CD4-positive, alpha-beta T cell treated with Interleukin-10 for 1 hour (primary cell): ENCODE measurements around the gene SLITRK5.

Experiments
- DNase-seq: peaks from one replicate; pipeline ENCODE4 v3.0.0-alpha.2; 2020

SLITRK5 gene, protein sequence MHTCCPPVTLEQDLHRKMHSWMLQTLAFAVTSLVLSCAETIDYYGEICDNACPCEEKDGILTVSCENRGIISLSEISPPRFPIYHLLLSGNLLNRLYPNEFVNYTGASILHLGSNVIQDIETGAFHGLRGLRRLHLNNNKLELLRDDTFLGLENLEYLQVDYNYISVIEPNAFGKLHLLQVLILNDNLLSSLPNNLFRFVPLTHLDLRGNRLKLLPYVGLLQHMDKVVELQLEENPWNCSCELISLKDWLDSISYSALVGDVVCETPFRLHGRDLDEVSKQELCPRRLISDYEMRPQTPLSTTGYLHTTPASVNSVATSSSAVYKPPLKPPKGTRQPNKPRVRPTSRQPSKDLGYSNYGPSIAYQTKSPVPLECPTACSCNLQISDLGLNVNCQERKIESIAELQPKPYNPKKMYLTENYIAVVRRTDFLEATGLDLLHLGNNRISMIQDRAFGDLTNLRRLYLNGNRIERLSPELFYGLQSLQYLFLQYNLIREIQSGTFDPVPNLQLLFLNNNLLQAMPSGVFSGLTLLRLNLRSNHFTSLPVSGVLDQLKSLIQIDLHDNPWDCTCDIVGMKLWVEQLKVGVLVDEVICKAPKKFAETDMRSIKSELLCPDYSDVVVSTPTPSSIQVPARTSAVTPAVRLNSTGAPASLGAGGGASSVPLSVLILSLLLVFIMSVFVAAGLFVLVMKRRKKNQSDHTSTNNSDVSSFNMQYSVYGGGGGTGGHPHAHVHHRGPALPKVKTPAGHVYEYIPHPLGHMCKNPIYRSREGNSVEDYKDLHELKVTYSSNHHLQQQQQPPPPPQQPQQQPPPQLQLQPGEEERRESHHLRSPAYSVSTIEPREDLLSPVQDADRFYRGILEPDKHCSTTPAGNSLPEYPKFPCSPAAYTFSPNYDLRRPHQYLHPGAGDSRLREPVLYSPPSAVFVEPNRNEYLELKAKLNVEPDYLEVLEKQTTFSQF

DNA sequence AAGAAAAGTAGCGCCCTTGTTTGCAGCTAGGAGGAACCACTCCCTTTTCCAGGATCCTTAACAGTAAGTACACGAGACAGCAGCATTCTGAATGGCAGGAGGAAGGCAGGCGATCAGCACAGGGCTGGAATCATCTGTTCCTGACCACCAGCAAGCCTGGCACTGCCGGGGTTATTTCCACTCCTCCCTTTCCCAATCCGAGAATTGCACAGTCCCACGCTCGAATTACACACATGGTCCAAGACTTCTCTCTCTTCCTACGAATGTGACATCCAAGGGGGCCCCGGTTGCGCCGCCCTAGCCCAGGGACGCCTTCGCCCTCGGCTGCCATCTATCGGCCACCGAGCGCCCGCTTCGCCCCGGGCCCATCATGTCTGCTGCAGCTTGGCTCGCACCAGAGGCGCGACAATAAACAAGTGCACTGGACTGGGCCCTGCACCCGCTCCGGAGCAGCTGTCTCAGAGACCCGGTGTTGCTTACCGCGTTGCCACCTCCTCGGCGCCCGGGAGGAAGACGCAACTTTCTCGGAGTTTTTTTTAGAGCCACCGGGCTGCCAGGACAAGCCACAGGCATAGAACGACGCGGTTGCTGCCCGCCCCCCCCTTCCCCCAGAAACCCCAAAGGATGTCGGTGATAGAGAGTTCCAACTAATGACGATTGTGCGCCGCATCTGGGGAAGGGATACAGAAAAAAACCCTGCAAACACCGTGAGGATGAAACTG is at the start of gene SLITRK5:
SLITRK5 (plus strand) TSS at position 341 of the 722 bp plus-strand sequence. CDS start 4,018 bp downstream, outside the sequence.
- peak; percentile 39 for DNase-seq

DNA sequence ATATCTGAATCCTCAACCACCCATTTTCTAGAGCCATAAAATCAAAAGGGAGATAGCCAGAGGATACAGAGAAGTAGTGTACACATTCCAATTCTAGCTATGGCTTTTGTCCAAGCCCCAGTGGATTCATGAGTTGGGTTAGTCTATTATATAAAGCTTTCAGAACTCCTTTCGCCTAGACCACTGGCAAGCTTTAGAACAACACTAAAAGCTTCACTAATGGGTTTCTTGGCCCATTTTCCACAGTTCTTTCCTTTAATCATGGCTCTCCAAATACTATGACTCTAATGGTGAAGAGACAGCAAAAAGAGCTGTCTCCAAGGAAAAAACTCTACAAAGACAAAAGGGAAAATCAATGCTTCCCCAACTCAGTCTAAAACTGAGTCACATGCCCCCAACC is 48.2 kb upstream of the SLITRK5 start:
- no peak for DNase-seq

DNA sequence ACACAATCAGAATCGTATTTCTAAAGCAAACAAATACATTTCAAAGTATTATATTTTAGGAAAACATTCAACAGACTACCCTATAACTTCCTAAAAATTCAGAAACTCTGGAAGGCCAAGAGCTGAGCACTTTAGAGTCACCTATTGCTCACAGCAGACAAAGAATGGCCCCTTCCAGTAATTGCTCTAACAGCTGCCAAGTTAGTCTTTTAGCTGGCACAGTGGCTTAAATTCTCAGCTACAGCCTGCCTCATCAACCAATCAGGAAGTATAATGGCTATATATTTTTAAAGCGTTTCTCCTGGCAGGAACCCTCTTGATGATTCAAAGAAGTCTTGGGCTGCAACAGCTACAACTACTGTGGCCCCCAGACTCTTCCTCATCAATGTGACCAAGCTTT is 14.9 kb upstream of the SLITRK5 start:
- DNase-seq = no peak

DNA sequence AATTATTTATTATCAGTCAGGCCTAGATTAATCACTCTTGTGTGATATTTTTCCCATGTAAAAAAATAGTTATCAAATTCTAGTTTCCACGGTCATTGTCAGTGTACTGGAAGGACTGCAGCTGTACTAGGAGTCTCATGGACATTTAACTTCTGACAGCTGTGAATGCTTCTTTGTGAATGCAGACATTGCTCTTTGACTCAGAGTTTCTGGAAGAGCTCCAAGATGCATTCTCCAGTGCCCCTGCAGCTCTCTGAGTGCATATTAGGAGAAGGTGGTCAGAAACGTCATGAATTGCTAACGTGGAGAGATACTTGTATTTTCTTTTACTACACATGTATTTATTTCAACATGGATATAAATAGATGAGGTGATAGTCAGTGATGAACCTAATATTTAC is 9.7 kb upstream of the SLITRK5 start:
- DNase-seq = no peak

DNA sequence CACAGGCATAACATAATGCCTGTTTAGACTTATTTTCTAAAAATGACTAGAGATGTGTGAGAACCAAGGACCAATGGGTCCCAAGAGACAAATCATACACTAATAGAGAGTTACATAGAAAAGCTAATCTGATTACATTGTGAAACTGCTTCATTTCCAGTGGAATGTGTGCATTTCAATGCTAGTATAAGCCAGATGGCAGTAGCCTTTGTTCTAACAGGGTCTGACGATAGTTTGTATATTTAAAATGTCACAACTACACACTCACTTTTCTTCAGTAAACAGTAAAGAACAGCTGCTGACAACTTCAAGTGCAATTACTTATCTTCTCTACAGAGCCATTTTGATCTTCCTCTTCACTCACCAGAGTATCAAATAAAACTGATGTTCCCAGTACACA is 4.3 kb upstream of the SLITRK5 start:
- DNase-seq = no peak

DNA sequence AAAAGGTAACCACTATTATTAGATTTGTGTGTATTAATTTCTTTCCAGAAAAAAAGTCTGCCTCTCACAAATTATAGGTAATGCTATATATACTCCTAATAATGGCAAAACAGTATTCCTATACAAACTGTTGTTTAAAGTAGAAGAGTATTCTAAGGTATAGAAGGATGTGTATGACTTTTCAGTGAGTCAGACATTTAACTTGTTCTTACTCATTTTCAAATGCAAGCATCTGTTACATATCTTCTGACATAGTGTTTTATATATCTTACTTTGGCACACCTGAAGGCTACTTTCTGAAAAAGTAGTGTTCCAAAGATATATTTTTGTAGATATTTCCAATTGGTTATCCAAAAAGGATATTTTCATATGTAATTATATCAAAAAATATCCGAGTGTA is 3.5 kb upstream of the SLITRK5 start:
- DNase-seq = no peak

DNA sequence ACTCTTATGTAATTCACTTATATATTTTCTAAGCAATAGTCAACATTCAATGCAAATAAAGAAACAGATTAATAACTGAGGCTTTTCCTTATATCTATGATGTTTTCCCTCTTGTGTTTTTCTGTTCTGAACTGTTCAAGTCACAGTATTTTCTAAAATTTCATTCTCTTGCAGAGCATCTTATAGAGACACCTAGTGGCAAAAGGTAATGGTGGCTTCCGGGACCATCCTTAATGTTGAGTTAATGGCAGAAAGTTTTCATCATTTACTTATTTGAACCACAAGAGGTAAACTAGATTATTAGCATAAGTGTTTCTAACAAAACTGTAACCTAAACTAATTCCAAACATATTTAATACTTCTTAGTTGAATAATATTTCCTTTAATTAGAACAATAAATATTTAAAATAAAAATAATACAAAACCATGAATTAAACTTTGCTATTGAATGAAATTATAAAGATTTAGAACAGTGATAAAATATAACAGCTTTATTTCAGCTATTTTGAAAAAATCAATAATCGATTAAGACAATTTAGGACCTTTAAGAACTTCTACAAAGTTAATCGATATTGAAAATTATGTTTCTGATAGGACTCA is 1.7 kb upstream of the SLITRK5 start:
- no peak for DNase-seq

DNA sequence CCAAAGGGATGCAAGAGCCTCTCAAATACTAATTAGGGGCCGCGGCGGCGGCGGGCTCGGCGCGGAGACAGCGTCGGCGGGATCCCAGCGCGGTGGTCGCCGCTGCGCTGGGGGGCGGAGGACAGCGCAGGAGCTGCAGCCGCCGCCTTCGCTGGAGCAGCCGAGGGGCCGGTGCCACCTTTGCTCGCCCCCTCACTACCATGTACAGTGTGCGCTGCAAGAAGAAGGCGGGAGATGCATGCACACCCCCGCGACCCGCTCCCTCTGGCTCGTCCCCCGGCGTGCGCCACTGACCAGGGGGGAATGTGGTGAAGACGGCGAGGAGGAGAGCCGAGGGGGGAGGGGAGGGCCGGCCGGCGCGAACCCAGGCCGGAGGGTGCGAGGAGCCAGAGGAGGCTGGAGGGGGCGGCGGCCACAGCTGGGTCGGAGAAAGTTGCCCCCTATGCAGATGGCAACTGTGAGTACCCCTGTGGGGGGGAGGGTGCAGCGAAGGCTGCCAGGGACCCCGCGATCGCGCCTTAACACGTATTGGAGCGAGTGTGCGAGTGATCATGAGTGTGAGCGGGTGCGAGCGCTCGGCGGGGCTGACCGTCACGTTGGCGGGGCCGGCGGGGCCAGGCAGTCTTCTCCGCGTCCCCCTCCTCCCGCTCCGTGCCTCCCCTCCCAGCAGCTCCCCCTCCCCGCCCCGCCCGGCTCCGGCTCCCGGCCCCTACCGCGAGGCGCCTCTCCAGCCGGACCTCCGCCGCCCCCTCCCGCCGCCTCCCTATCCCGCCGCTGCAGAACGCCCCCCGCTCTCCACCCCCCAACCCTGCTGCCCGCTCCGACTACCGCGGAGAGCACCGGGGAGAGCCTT is 808 bp downstream of the SLITRK5 start:
- DNase-seq = no peak

DNA sequence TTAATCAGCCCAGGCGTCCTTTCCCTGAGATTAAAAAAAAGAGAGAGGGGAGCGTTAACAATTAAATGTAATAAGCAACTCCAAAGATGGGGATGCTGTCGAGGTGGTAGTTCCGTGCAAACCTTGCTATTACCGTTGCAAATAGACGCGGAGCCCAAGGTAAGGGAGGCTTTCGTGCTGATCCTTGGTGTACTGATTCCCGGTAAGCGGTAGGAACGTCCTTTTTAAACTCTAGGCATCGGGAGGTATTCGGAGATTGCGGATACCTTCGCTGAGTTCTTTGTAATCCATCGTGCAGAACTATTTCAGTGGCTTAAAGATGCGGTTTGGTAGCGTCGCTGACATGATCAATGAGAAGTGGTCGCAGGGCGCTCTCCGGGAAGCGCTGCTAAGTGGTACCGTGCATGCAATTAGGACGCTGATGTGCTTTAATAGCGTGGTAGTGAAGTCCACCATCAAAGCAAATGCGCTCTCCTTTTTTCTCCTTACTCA is 3.1 kb downstream of the SLITRK5 start:
- DNase-seq = no peak

DNA sequence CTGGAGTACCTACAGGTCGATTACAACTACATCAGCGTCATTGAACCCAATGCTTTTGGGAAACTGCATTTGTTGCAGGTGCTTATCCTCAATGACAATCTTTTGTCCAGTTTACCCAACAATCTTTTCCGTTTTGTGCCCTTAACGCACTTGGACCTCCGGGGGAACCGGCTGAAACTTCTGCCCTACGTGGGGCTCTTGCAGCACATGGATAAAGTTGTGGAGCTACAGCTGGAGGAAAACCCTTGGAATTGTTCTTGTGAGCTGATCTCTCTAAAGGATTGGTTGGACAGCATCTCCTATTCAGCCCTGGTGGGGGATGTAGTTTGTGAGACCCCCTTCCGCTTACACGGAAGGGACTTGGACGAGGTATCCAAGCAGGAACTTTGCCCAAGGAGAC is 4.7 kb downstream of the SLITRK5 start:
- DNase-seq = no peak

DNA sequence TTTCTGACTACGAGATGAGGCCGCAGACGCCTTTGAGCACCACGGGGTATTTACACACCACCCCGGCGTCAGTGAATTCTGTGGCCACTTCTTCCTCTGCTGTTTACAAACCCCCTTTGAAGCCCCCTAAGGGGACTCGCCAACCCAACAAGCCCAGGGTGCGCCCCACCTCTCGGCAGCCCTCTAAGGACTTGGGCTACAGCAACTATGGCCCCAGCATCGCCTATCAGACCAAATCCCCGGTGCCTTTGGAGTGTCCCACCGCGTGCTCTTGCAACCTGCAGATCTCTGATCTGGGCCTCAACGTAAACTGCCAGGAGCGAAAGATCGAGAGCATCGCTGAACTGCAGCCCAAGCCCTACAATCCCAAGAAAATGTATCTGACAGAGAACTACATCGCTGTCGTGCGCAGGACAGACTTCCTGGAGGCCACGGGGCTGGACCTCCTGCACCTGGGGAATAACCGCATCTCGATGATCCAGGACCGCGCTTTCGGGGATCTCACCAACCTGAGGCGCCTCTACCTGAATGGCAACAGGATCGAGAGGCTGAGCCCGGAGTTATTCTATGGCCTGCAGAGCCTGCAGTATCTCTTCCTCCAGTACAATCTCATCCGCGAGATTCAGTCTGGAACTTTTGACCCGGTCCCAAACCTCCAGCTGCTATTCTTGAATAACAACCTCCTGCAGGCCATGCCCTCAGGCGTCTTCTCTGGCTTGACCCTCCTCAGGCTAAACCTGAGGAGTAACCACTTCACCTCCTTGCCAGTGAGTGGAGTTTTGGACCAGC is 5.3 kb downstream of the SLITRK5 start:
- no peak for DNase-seq

DNA sequence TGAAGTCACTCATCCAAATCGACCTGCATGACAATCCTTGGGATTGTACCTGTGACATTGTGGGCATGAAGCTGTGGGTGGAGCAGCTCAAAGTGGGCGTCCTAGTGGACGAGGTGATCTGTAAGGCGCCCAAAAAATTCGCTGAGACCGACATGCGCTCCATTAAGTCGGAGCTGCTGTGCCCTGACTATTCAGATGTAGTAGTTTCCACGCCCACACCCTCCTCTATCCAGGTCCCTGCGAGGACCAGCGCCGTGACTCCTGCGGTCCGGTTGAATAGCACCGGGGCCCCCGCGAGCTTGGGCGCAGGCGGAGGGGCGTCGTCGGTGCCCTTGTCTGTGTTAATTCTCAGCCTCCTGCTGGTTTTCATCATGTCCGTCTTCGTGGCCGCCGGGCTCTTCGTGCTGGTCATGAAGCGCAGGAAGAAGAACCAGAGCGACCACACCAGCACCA is 5.9 kb downstream of the SLITRK5 start:
- no peak for DNase-seq

DNA sequence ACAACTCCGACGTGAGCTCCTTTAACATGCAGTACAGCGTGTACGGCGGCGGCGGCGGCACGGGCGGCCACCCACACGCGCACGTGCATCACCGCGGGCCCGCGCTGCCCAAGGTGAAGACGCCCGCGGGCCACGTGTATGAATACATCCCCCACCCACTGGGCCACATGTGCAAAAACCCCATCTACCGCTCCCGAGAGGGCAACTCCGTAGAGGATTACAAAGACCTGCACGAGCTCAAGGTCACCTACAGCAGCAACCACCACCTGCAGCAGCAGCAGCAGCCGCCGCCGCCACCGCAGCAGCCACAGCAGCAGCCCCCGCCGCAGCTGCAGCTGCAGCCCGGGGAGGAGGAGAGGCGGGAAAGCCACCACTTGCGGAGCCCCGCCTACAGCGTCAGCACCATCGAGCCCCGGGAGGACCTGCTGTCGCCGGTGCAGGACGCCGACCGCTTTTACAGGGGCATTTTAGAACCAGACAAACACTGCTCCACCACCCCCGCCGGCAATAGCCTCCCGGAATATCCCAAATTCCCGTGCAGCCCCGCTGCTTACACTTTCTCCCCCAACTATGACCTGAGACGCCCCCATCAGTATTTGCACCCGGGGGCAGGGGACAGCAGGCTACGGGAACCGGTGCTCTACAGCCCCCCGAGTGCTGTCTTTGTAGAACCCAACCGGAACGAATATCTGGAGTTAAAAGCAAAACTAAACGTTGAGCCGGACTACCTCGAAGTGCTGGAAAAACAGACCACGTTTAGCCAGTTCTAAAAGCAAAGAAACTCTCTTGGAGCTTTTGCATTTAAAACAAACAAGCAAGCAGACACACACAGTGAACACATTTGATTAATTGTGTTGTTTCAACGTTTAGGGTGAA is 6.6 kb downstream of the SLITRK5 start:
- no peak for DNase-seq

DNA sequence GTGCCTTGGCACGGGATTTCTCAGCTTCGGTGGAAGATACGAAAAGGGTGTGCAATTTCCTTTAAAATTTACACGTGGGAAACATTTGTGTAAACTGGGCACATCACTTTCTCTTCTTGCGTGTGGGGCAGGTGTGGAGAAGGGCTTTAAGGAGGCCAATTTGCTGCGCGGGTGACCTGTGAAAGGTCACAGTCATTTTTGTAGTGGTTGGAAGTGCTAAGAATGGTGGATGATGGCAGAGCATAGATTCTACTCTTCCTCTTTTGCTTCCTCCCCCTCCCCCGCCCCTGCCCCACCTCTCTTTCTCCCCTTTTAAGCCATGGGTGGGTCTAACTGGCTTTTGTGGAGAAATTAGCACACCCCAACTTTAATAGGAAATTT is 7.2 kb downstream of the SLITRK5 start:
- no peak for DNase-seq

DNA sequence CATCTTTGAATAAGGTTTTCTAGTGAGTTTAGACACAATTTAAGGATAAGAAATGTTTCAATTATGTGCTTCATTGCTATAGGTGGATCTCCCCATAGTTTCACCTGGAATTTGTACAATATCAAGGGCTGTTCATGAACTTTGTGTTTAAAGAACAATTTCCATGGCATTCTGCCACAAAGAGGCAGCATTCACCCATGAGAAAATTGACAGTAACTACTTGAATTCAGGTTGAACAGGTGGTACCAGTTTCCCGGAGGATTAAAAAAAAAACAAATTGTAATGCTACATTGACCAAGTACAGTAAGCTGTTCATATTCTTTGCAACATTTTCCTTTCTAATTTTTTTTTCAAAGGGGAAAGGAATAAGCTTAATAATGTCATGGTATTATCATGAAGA is 9.1 kb downstream of the SLITRK5 start:
- no peak for DNase-seq

DNA sequence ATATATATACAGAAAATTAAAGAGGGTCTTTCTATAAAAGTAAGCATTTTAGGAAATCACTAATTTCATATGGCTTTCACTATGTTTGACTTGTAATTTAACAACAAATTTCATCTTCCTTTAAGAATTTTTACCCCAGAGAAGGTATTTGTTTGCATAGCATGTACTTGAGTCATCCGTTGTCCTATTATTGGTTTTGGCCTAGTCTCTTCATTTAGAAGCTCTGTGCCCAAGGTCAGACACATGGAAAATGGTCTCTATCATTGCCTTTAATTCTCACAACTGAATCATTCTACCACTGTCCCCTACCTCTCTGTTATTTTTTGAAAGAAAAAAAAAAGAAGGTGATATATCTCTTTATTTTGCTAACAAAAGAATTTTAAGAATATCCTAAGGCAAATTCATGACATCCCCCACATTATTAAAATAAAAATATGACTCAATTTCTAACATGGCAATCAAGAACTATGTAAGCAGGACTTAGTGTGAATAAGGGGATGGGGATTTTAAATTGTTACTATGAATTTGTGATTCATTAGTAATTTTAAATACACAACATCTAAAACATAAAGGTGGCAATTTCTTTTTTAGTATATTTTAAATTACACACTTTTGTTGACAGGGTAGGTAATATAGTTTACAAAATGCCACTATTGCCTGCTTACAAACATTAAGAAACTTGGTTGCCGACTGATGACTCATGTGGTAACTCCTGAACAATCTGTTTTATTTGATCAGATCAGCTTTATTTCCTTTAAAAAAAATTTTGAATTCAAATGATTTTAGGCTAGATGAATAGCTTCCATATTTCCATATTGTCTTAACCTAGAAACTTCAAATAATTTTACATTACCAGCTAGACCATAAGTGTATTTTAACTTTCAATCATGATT is 13.9 kb downstream of the SLITRK5 start:
- DNase-seq = no peak

DNA sequence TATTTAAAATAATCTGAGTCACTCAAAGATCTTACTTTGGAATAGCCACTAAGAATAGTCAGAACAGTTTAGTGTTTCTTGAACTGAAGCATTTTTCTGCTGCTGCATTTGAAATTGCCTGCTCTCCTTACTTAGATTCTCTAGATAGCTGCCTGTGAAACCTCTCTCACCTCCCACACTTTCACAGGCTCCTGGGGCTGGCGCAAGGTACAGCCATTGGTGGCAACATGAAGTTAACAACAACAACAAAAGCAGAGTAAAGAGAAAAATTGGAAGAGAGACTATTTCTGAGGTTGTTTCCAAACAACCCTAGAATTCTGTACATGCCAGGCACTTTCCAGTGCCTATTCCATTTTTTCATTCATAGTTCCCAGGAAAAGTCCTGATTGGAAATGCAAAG is 25.3 kb downstream of the SLITRK5 start:
- DNase-seq = no peak

DNA sequence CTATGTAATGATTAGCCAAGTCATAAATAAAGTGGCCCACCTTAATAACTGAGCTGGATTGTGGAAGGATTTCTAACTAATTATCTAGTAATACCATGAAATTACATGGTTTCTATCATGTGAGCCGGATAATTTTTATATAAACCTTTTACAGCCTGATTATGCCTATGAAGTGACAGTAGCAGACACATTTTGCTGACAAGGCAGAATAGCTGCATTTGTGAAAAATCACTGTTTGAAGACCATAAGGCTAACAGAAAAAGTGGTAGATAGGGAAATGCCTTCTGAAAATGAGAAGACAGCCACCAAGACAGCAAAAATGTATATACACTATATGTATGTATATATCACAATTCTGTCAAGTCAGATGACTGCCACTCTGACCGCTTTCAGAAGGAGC is 27.1 kb downstream of the SLITRK5 start:
- DNase-seq = no peak

DNA sequence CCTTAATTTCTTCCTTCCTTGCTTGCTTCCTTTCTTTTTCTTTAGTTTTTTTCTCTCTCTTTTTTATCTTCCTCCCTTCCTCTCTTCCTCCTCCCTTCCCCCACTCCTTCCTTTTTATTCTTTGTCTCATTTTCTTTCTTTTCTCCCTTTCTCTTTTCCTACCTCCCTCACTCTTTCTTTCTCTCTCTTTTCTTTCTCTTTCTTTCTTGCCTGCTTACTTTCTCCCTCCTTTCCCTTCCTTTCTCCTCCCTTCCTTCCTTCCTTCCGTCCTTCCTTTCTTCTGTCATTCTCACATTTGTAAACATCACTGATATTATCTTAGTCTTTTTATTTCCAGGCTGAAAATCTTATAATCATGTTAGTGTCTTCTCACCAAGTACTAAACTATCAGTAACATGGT is 38.8 kb downstream of the SLITRK5 start:
- no peak for DNase-seq
